Measurements from ENCODE around the gene PYY.

Gene PYY

DNA sequence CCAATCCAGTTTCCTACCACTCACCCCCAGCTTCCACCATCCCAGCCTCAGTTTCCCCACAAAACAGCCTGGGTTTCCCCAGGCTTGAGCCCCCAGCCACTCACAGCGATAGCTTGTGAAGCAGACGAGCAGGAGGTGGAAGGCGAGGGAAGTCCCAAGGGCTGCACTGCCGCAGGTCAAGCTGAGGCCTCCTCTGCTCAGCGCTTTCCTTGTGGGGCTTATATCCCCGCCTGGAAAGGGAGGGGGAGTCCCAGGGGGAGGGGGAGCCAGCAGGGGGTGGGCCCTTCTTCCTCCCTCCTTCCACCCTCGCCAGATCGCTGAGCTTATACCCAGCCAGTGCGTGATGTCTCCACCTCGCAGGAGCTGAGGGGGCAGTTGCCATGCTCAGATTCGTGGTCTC lies at the start of gene PYY:
Gene PYY (minus strand): TSS at position 195 of the 400 bp plus-strand sequence. CDS start 457 bp downstream, outside the sequence.
- TF ChIP-seq, protein P1, sequence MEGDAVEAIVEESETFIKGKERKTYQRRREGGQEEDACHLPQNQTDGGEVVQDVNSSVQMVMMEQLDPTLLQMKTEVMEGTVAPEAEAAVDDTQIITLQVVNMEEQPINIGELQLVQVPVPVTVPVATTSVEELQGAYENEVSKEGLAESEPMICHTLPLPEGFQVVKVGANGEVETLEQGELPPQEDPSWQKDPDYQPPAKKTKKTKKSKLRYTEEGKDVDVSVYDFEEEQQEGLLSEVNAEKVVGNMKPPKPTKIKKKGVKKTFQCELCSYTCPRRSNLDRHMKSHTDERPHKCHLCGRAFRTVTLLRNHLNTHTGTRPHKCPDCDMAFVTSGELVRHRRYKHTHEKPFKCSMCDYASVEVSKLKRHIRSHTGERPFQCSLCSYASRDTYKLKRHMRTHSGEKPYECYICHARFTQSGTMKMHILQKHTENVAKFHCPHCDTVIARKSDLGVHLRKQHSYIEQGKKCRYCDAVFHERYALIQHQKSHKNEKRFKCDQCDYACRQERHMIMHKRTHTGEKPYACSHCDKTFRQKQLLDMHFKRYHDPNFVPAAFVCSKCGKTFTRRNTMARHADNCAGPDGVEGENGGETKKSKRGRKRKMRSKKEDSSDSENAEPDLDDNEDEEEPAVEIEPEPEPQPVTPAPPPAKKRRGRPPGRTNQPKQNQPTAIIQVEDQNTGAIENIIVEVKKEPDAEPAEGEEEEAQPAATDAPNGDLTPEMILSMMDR (IDR thresholded peaks at IDR 0.05): no peak
- Histone ChIP-seq H3K36me3 (no peaks in the 10 kb centered on the region), H3K9me3 (no peaks in the 10 kb centered on the region), H3K27me3 (peaks cover 49% of the 10 kb centered on the region), H3K4me3 (ENCODE audit: low read depth in 1 of 2, low read length in 1 of 2) (no peak within 1 kb of the TSS), H3K4me1 (ENCODE audit: control insufficient read depth in 1 of 2, insufficient read depth in 1 of 2, low read depth in 1 of 2, low read length in 1 of 2) (peaks cover 10 to 12% of the 10 kb centered on the region in 2 experiments), H3K27ac (no peak within 1 kb of the TSS)

DNA sequence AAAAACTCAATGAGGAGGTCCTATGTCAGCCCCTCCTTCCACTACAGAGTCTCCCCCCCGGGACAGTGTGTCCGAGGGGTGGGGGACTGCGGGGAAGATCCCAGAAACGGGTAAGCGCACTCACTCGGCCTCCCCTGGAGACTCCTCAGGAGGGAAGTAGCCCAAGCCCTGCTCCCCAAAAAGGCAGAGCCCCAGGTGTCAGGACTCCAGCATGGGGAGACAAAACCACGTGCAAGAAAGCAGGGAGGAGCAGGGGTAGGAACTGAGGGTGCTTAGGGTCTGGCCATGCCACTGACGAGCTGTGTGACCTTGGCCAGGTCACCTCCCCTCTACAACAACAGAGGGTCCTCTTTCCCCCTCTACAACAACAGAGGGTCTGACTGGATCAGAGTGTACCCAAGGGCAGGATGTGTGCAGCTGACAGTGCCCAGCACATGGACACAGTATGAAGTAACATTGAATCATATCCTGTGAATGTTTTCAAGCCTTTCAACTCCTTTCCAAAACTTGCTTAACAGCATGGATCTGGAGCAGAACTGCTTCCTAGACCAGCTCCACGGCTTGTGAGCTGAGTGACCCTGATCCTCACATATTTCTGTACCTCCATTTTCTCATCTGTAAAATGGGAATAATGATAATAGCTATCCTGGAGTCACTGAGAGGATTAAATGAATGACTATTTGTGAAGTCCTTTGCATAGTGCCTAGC lies 48.6 kb upstream of the PYY start:
- peaks cover 22 to 24% of the 10 kb centered on the region in 2 experiments for H3K4me1 ChIP-seq (ENCODE audit: control insufficient read depth in 1 of 2, insufficient read depth in 1 of 2, low read depth in 1 of 2, low read length in 1 of 2)
- TF ChIP-seq, protein P1 (IDR thresholded peaks at IDR 0.05): no peak
- H3K4me3 ChIP-seq (ENCODE audit: low read depth in 1 of 2, low read length in 1 of 2): no peak overlapping the region

DNA sequence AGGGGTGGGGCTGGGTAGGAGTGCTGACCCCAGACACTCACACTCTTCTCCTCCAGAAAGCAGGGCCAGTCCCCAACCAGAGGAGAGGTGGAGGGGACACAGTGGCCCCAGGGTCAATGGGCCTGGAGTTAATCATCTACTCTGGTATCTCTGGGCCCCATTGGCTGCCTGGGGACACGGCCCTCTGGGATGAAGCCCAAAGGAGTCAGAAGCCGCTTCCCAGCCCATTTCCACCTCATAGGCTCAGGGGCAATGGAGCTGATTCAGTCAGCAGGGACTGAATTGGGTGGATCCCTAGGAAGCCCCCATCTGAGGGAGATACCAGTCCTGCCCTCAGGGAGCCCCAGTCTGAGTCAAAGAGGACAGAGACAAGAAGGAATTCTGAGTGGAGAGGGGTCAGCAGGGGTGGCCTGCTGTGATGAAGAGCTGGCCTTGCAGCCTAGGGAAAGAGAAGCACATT lies 47.8 kb upstream of the PYY start:
- H3K4me1 ChIP-seq (ENCODE audit: control insufficient read depth in 1 of 2, insufficient read depth in 1 of 2, low read depth in 1 of 2, low read length in 1 of 2): peaks cover 18 to 19% of the 10 kb centered on the region in 2 experiments
- H3K9me3 ChIP-seq: no peaks in the 10 kb centered on the region
- H3K27me3 ChIP-seq: no peaks in the 10 kb centered on the region
- no peaks in the 10 kb centered on the region for H3K36me3 ChIP-seq
- TF ChIP-seq, protein P1 (IDR thresholded peaks at IDR 0.05): no peak
- no peak overlapping the region for H3K27ac ChIP-seq
- no peak overlapping the region for H3K4me3 ChIP-seq (ENCODE audit: low read depth in 1 of 2, low read length in 1 of 2)

More for the DNA sequence above, 48.6 kb upstream of the PYY start:
- H3K27me3 ChIP-seq: no peaks in the 10 kb centered on the region
- no peaks in the 10 kb centered on the region for H3K9me3 ChIP-seq
- H3K36me3 ChIP-seq: no peaks in the 10 kb centered on the region
- H3K27ac ChIP-seq: no peak overlapping the region

DNA sequence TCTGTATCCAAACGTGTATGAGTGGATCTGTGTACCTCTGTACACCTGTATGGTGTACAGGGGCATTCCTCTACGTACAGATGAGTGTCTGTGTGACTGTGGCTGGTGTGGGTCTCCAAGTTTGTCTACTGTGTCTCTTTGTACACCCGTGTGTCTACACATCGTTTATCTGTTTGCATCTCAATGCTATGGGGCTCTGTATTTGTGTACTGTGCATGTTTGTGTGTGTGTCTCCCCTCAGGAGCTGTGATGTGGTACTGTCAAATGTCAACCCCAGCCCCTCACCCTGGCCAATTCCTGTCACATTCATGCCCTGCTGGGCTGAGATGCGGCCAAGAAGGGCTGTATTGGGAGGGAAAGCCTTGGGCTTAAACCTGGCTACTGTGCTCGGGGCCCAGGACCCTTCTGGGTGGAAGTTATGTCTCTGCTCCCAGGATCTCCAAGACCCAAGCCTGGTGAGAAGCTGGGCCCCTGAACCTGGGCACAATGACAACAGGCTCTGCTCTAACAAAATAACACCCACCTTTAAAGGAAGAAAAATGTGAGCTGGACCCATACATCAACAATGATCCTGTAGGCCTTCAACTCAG lies 47.2 kb upstream of the PYY start:
- Histone ChIP-seq H3K4me3 (ENCODE audit: low read depth in 1 of 2, low read length in 1 of 2) (no peak overlapping the region), H3K27ac (no peak overlapping the region)
- TF ChIP-seq, protein P1 (IDR thresholded peaks at IDR 0.05): no peak

DNA sequence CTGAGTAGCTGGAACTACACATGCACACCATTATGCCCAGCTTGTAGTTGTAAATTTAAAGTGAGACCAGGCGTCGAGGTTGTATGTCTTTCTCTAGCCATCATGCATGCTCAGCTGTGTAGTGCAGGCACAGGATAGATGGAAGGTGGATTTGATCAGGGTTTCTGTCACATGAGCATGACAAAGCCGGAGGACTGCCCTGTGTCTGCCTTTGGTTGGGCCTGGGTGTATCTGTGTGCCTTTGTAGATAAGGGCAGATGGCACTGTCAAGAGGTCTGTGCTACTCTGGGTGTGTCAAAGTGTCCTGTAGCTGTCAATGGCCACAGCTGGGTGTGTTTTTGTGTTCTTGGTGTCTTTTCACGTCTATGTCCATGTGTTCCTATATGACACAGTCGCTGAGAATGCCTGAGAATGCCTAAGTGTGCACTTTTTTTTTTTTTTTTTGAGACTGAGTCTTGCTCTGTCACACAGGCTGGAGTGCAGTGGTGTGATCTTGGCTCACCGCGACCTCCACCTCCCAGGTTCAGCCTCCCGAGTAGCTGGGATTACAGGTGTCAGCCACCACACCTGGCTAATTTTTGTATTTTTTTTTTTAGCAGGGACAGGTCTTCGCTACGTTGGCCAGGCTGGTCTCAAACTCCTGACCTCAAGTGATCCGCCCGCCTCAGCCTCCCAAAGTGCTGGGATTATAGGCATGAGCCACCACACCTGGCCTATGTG lies 46.6 kb upstream of the PYY start:
- Histone ChIP-seq H3K27me3 (no peaks in the 10 kb centered on the region), H3K9me3 (no peaks in the 10 kb centered on the region), H3K36me3 (no peaks in the 10 kb centered on the region), H3K4me3 (ENCODE audit: low read depth in 1 of 2, low read length in 1 of 2) (no peak overlapping the region), H3K27ac (no peak overlapping the region), H3K4me1 (ENCODE audit: control insufficient read depth in 1 of 2, insufficient read depth in 1 of 2, low read depth in 1 of 2, low read length in 1 of 2) (peaks cover 6 to 7% of the 10 kb centered on the region in 2 experiments)
- TF ChIP-seq, protein P1 (IDR thresholded peaks at IDR 0.05): no peak

More for the DNA sequence above, 47.2 kb upstream of the PYY start:
- Histone ChIP-seq H3K36me3 (no peaks in the 10 kb centered on the region), H3K4me1 (ENCODE audit: control insufficient read depth in 1 of 2, insufficient read depth in 1 of 2, low read depth in 1 of 2, low read length in 1 of 2) (peaks cover 12 to 13% of the 10 kb centered on the region in 2 experiments), H3K27me3 (no peaks in the 10 kb centered on the region), H3K9me3 (no peaks in the 10 kb centered on the region)
